Measurements from ENCODE around the gene ACR.

GRCh38 chr22:50704510-50705218 lies 33.3 kb upstream of the ACR start:
- TF ChIP-seq MAX (IDR thresholded peaks at IDR 0.05): no peak
- TF ChIP-seq JUND (IDR thresholded peaks at IDR 0.05): no peak
- TF ChIP-seq CTCF (IDR thresholded peaks at IDR 0.05; ENCODE audit: low read depth, low read length, missing input control): no peak
- no peak for TF ChIP-seq ATF3 (IDR thresholded peaks at IDR 0.05)
- TF ChIP-seq REST (IDR thresholded peaks at IDR 0.05): no peak
- TF ChIP-seq RAD21 (IDR thresholded peaks at IDR 0.05): no peak

All from liver (tissue), 3 donors.